NCI-H1930 (cell line): ENCODE results near the gene NAA20.

ENCODE experiments used
- DNase-seq, 2 experiments: peaks; one replicate each; lab custom pipeline; 2025; lab: John Stamatoyannopoulos, UW

The NAA20 gene

GRCh38 chr20:20076297-20077065 is 59.3 kb downstream of the NAA20 start:
- no peak for DNase-seq

GRCh38 chr20:20078041-20078440 is 60.9 kb downstream of the NAA20 start:
- DNase-seq = no peak

GRCh38 chr20:20079102-20079784 is 62.1 kb downstream of the NAA20 start:
- no peak for DNase-seq
